Embryonic facial prominence (tissue), 1 donor: ENCODE data around the gene COIL.
A peak's percentile ranks its signal among the peaks of the same experiment; 100 is the strongest.
"Not testable (repeated sequence)": the region's sequence is repeated elsewhere in the genome, so short reads cannot be mapped to it uniquely, and the experiment has no call there.

Experiments
- DNase-seq: peaks from one replicate; pipeline ENCODE4 v3.0.0-alpha.2; 2016; ENCODE audit errors: extremely low spot score

The COIL gene

DNA sequence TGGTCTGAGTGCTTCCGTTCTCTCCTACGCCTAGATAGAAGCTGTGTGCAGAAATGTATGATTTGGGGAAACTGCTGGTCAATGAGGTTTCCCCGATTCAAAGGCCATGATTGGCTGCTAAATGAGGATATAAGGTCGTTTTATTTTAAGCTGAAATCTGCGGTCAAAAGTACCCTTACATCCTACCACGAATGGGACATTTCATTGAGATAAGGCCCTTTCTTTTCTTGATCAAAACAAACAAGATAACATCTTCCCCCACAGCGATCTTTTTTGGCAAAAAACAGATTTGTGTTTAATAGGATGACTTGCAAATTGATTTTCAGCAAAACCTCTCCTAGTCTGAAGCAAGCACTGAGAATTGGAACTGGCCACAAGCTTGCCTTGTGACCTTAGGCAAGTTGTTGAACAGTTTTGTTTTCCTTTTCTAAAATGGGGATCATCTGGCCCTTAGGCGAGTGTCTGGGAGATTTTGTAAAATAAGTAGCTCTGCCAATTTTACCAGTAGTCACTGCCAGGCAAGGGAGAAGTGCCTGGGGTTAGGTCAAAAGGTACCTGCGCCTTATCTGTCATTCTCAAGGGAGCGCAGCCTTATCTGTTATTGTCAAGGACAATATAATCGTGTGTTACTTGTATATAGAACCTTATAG is 17.7 kb upstream of the COIL start:
- DNase-seq: no peak

DNA sequence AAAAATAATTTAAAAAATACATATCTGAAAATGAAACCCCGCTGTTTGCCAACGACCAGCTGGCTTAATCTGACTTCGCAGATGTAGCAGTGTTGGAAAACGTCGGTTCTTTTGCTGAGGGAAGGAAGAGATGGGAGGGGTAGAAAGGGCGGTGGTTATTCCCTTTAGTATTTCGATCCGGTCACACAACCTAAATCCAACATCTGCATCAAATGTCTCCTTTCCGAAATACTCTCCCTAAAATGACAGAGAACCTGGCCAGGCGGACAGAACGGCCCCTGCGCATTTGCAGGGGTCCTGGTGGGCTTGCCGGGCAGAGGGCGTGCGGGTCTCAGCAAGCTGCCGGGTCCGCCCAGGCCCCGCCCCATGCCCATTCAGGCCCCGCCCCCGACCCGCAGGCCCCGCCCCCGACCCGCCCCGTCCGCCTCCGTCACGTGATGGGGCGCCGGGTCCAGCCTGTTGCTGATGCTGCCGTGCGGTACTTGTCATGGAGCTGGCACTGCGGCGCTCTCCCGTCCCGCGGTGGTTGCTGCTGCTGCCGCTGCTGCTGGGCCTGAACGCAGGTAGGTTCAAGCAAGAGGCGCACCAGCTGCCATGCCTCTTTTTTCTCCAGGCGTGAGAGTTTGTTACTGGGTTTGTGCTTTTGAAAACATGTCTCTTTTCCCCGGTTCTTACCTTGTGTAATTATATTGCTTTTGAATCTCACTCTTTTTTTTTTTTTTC is 17.0 kb upstream of the COIL start, which contains the start of gene SCPEP1:
TSS of gene SCPEP1 (plus strand) at position 459 of the 723 bp plus-strand sequence. CDS start at position 488, 29 bp downstream.
- peak; percentile 62 for DNase-seq

DNA sequence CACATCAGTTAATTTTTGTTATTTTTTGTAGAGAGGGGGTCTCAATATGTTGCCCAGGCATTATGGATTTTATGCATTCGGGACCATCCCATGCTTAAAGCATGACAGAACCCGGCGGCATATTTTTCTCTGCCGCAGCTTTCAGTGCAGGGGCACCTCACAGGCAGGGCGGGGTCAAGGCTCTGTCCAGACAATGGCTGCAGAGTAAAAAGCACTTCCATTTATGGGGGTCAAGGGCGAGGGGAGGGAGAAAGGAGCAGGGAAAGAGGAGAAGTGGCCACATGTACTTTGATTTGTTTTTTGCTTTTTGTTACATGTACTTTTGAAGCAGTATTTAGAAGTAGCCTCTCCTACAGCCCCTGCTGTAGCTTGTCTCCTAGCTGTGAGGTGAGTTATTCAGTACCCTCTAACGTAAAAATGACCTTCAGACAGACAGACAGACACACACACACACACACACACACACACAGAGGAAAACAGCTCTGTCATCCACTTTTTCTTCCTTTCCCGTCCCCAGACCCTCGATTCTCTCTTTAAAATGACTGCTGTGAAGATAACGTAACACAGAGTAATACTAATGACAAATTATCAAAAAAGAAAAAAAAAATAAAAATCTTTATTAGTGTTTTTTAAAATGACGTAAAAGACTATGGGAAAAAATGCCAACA is 16.2 kb upstream of the COIL start:
- no peak for DNase-seq

DNA sequence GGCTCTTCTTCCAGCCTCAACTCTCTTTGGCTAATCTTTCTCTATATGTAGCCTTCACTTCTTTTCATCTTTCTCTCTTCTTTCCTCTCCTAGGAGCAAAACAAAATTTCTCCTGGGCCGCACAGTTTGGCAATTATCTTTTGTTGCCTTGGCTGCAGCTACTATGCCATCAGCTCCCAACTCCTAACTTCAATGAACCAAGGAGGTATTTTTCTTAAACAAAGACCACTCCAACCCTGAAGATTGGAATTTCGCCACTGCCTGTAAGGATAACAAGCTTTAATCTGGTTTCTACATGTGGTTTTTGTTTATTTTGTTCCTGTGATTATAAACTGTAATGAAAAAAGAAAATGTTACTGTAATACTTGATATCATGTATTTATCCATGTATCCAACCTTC is 14.8 kb upstream of the COIL start:
- no peak for DNase-seq

DNA sequence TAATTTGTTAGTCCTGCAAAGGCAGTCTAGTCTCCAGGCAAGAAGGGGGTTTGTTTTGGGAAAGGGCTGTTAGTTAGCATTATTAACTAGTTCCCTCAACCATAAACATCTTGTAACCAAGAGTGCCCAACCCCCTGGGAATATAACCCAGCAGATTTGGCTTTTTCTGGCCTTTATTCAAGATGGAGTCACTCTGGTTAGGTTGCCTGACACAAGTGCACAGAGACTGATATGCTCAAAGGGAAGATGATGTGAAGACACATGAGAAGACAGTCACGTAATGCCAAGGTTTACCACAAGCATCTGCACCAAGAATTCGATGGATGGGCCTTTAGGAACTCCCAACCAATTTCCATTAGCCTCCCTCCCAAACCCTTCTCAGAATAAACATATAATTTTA is 13.2 kb upstream of the COIL start:
- no peak for DNase-seq

DNA sequence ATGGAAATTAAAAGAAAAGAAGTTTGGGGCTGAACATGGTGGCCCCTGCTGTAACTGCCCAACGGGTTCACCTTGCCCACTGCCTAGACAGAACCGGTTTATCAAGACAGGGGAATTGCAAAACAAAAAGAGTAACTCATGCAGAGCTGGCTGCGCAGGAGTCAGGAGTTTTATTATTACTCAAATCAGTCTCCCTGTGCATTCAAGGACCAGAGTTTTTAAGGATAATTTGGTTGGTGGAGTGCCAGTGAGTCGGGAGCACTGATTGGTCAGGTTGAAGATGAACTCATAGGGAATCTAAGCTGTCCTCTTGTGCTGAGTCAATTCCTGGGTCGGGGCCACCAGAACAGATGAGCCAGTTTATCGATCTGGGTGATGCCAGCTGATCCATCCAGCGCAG is 12.7 kb upstream of the COIL start:
- no peak for DNase-seq

DNA sequence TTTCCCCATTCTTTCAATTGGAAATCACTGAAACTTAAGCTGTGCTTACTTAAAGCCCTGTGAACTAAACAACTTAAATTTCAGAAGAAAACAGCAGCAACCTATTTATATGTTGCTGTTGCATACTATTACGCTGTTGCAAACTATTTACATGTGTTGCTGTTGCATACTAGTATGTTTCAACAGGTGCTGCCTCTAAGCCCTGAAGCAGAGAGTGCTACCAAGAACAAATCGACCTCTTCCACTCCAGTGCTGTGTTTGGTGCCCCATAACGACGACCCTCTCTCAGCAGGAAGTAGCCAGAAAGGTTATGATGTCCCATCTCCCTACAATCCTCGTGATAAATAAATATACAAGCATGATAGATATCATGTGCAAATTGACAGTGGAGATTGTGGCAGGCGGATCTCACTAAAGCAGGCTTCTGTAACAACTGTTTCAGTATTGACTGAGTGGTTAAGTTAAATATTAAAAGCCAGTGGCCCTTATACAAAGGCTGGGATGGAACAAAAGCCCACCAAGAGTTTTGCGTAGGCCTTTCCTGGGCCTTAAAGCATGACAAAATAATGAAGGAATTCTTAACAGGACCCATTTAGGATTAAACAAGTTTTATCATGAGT is 11.4 kb upstream of the COIL start:
- no peak for DNase-seq

DNA sequence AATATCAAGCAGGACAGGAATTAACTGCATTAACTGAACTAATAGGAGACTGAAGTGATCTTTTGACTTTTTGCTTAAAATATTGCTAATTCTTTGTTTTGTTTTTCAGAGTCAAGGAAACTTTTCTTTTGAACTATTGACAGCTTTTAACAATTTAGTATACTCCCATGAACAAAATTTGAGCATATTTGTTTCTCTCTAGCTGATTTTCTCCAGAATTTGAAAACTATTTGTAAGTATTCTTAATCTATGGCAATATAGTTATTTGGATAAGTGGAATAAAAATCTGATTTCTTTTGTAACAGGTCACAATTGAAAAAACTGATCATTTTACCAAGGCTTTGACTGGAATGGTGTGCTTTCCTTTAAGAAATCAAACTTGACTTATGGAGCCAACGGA is 10.1 kb upstream of the COIL start:
- no peak for DNase-seq

DNA sequence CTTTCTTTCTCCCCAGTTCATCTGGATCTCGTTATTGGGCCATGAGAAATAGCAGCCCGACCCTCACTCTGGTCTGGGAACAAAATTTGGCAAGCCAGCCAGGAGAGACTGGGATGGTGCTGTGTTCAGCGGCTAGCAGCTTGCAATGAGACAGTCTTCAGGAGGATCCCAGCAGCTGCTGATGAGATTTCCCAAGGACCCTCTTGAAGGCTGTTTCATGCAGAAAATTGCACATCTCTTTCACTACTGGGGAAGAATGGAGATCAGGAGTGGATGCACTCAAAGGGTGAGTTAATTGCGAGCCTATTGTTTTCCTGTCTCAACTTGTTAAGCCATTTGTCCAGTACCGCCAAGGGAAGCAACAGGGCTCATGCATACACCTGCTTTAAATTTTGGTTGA is 5.5 kb upstream of the COIL start:
- no peak for DNase-seq

DNA sequence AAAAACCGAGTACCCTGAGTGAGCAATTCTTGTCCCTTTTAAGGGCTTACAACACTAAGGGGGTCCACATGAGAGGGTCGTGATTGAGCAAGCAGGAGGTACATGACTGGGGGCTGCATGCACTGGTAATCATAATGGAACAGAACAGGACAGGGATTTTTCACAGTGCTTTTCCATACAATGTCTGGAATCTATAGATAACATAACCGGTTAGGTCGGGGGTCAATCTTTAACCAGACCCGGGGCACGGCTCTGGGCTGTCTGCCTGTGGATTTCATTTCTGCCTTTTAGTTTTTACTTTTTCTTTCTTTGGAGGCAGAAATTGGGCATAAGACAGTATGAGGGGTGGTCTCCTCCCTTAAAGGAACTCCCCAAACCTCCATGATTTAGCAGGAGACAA is 4.8 kb upstream of the COIL start:
- not testable (repeated sequence) for DNase-seq

DNA sequence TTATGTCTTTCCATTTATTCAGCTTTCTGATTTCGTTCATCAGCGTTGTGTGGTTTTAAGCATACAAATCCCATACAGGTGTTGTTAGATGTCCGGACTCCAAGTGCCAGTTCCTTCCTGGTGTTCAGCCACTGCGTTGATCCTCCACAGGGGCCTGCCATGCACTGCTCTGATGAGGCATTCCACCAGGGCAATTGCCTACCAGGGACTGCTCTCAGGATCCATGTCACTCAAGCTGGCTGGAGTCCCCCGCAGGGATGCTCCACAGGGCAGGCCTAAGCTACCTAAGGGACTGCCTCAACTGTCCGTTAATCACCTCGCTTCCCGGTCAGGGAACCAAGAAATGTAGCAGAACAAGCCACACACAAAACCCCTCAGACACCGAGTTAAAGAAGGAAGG is 4.4 kb upstream of the COIL start:
- DNase-seq: not testable (repeated sequence)

DNA sequence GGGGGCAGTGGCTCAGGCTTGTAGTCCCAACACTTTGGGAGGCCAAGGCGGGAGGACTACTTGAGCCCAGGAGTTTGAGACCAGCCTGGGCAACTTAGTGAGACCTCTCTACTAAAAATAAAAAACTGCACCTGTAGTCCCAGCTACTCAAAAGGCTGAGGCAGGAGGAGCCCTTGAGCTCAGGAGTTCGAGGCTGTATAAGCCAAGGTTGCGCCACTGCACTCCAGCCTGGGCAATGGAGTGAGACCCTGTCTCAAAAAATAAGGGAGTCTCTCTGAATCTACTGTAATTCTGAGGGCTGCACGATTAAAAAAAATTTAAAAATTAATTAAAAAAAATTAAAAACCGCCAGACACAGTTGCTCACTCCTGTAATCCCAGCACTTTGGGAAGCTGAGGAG is 3.9 kb downstream of the COIL start:
- no peak for DNase-seq

DNA sequence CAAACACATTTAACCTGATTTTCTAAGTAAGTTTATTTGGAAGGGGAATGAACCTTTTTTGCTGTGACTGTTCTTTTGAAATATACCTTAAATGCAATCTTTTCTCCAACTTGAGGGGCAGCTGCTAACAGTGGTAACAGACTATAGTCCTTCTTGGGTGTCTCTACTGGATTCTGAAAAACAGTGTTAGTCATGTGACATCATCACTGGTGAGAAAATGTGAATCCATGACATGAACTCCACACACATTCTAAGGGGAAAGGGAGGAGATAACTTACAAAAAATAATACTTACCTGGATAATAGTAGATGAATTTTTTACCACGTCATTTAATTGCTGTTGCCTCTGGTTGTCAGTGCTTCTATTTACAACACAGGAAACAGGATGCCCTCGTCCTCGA is 11.3 kb downstream of the COIL start:
- DNase-seq: no peak

DNA sequence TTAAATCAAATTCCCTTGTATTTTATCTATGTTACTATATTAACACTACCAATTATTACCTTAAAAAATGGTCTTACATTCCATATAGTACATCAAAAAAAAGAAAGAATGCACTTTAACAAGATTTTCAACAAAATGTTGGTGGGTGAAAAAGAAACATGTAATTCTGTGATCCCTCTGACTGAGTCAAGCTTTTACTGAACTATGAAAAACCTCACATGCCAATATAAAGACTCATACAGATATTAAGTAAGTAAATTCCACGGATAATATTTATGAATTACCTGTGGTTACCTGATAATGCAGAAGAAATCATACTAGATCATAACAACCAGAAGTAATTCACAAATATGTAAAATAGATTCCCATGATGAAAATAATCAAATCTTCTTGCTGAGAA is 12.4 kb downstream of the COIL start:
- DNase-seq: no peak

DNA sequence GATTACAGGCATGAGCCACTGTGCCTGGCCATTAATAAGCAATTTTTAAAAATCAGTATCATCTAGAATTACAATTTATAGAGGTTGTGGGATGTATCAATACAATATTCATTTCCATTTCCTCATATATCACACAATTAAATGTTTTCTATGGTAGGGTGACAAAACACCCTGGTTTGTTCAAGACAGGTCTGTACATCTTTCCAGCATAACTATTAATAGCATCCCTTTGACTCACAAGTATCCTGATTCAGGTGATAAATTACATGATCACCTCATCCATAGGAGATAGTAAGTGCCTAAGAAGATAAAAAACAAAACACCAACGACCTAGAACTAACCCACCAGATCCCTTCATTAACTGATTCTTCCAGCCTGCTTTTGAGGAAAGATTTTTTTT is 13.1 kb downstream of the COIL start:
- DNase-seq: no peak

DNA sequence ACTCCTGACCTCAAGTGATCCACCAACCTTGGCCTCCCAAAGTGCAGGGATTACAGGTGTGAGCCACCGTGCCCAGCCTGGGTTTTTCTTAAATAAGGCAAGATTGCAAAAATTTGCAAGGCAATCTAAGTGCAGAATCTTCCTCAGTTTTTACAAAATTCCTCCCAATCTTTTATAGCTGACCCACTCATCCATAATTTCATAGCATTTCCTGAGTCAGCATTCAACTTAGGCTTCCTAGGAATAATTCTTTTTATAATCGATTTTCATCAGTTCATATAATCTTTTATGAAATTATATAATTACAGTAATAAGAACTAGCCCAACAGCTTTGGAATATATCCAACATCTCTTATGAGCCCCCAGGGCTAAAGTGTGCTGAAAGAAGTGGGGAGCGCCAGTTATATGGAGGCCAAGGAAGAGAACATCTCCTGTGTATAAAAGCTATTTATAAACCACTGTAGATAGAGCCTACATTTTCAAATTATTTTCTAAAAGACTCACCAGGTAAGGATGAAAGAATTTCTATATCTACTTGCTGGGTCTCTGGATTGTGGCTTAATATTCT is 14.8 kb downstream of the COIL start:
- DNase-seq: no peak

DNA sequence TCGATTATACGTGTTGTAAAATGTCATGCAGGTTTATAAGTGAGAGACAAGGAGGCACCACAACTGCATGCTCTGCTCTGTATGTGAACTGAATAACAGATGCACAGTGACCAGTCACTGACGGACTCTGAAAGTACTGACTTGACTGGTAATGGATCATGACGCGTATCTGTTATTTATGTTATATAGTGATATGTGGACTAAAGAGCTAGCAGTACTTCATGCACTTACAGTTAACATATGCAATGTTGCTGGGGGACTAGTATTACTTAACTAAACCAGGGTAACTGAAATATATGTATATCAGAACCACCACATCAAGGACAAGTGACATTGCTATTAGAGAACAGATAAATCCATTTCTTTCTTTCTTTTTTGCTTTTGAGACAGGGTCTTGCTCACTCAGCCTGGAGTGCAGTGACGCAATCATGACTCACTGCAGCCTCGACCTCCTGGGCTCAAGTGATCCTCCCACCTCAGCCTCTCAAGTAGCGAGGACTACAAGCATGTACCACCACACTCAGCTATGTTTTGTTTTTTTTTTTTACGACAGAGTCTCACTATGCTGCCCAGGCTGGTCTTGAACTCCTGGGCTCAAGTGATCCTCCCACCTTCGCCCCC is 17.2 kb downstream of the COIL start:
- no peak for DNase-seq

DNA sequence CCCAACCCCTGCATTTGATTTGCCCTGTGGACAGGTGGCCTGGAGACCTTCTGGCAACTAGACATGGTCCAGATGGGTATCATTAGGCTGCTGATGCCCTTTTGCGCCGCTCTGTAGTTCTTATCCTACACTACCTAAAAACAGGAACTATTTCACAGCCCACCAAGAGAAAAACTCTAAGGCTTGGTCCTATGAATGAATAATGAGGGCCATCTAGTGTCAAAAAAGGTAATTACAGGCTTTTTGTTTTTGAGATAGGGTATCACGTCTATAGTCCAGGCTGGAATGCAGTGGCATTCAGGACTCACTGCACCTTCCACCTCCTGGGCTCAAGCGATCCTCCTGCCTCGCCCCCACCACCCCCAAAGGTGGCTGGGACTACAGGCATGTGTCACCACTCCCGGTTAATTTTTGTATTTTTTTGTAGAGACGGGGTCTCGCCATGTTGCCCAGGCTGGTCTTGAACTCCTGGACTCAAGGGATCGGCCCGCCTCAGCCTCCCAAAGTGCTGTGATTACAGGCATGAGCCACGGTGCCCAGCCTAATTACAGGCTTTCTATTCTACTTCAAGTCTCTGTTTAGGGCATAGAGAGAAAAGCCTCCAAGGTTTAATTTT is 20.9 kb downstream of the COIL start:
- DNase-seq: peak; percentile 20

DNA sequence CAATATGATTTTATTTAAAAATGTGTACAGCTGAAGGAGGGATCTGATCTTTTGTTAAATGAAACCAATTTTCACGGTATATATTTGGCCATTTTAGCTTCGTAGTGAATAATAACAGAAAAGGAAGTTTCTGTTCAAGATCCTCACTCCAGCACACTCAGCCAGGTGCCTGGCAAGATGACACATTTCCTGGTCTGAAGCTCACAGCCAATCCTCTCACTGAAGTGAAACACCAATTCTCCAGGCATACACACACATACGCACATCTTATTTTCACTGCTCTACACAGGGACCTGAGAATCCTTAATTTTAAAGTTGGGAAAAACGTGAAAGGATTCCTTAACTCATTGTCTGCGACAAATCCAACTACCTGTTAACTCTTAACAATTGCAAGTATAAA is 22.6 kb downstream of the COIL start:
- DNase-seq: not testable (repeated sequence)

DNA sequence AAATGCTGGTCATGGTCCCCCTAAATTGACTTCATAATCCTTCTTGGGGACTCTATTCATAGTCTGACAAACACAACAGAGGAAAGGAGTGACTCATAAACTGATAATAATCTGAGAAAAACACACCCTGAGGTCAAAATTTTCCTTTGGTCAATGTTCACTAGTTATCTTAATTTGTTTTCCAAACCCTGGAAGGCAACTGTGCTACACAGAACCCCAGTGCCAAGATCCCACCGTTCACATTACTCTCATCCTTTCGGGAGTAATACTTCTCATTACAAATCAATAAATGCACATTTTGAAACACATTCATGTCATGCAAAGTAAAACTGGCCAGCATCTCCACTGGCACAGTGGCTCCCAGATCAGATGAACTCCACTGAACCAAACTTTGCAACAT is 23.2 kb downstream of the COIL start:
- no peak for DNase-seq

DNA sequence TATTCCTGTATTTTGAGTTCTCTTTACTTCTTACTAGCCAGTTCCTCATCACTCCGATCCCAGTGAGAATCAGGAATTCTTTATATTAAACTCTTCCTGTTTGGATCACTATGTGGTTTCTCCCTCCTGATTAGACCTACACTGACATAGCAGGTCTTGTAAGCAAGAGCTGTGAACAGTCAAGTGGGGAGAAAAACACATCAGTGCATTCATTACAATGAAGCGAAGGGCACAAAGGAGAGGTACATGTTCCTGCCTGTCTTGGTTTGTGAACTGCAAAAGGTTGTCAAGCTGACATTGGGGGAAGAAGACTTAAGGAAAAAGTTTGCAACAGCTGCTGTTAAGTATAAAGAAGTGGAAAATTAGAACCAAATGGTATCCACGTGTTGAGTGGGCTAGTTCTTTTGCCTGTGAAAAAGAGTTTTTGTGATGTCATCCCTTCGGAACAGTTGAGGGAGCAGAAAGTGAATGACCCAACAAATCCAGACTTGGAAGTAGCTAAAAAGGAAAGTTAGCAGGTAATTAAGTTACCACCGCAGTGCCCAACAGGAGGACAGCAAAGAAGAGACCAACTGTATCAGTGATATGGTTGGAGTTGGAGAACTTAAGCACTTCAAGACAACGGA is 24.0 kb downstream of the COIL start:
- no peak for DNase-seq
